Posterior cingulate gyrus (tissue), 11 donors: ENCODE measurements around the gene SHROOM2.
"Not testable (repeated sequence)": the region's sequence is repeated elsewhere in the genome, so short reads cannot be mapped to it uniquely, and the experiment has no call there.

Experiments used
- DNase-seq, 10 donors: peaks; one replicate each; pipeline versions ENCODE4 v3.0.0 to v3.0.0-alpha.2; 2020 to 2021; ENCODE audit warnings: mixed read lengths in 3 of 10
- intact Hi-C: fragments of 100-400 bp; cut with DNase I; formaldehyde crosslinking; loops from one replicate; pipeline ENCODE4 v1.15.1; 2023

The SHROOM2 gene

GRCh38 chrX:9785944-9786797 lies at the start of gene SHROOM2:
Gene SHROOM2, plus strand, starts transcription at chrX:9786429. Its CDS starts 117 bp downstream, at chrX:9786546.
- peak in 1 of 10 donors; percentile 29 for DNase-seq
- intact Hi-C loops: no loop called here

GRCh38 chrX:9737363-9737762 lies 48.9 kb upstream of the SHROOM2 start:
- no peak for DNase-seq
- intact Hi-C loops: no loop called here

GRCh38 chrX:9738151-9738550 lies 48.1 kb upstream of the SHROOM2 start:
- intact Hi-C loops: no loop called here
- DNase-seq: no peak

- intact Hi-C loops: no loop called here
- no peak for DNase-seq
These were observed 47.1 kb upstream of the SHROOM2 start for GRCh38 chrX:9739130-9739529.

GRCh38 chrX:9745417-9746115 lies 40.7 kb upstream of the SHROOM2 start:
- DNase-seq: no peak
- intact Hi-C loops: no loop called here

- intact Hi-C loops: no loop called here
These were observed 39.9 kb upstream of the SHROOM2 start for GRCh38 chrX:9746148-9746888.

GRCh38 chrX:9747644-9748043 lies 38.6 kb upstream of the SHROOM2 start:
- intact Hi-C loops: no loop called here
- no peak for DNase-seq

More at GRCh38 chrX:9746148-9746888, 39.9 kb upstream of the SHROOM2 start:
- no peak for DNase-seq

GRCh38 chrX:9749146-9749692 lies 37.0 kb upstream of the SHROOM2 start:
- intact Hi-C loops: no loop called here
- no peak for DNase-seq

GRCh38 chrX:9757366-9757765 lies 28.9 kb upstream of the SHROOM2 start:
- DNase-seq: no peak
- intact Hi-C loops: no loop called here

GRCh38 chrX:9758021-9758638 lies 28.1 kb upstream of the SHROOM2 start:
- peak in 1 of 10 donors; percentile 39 for DNase-seq
- intact Hi-C loops: no loop called here

GRCh38 chrX:9759337-9759736 lies 26.9 kb upstream of the SHROOM2 start:
- DNase-seq: peak in 1 of 10 donors; percentile 28
- intact Hi-C loops: no loop called here

- DNase-seq: peak in 1 of 10 donors; percentile 87
- intact Hi-C loops: no loop called here
These were observed 21.0 kb upstream of the SHROOM2 start for GRCh38 chrX:9765072-9765736.

- intact Hi-C loops: no loop called here
- DNase-seq: peak in 1 of 10 donors; percentile 62
These were observed 20.5 kb upstream of the SHROOM2 start, which contains the start of gene GPR143 for GRCh38 chrX:9765737-9766097. Gene GPR143, minus strand, starts transcription at chrX:9765847. Its CDS starts 30 bp downstream, at chrX:9765817.

GRCh38 chrX:9767375-9767774 lies 18.9 kb upstream of the SHROOM2 start:
- peak in 1 of 10 donors; percentile 12 for DNase-seq
- intact Hi-C loops: no loop called here

- DNase-seq, intact Hi-C loops: not testable (repeated sequence)
These were observed 17.8 kb upstream of the SHROOM2 start for GRCh38 chrX:9768321-9768839.

- intact Hi-C loops: no loop called here
- no peak for DNase-seq
These were observed 15.9 kb upstream of the SHROOM2 start for GRCh38 chrX:9770319-9770718.

- intact Hi-C loops: no loop called here
- DNase-seq: no peak
These were observed 13.3 kb upstream of the SHROOM2 start for GRCh38 chrX:9772943-9773342.

- DNase-seq: no peak
- intact Hi-C loops: no loop called here
These were observed 10.3 kb upstream of the SHROOM2 start for GRCh38 chrX:9775930-9776329.

- DNase-seq: no peak
- intact Hi-C loops: no loop called here
These were observed 4.3 kb upstream of the SHROOM2 start for GRCh38 chrX:9781941-9782340.
